ENCODE measurements around the gene TEX29.

The TEX29 gene

DNA sequence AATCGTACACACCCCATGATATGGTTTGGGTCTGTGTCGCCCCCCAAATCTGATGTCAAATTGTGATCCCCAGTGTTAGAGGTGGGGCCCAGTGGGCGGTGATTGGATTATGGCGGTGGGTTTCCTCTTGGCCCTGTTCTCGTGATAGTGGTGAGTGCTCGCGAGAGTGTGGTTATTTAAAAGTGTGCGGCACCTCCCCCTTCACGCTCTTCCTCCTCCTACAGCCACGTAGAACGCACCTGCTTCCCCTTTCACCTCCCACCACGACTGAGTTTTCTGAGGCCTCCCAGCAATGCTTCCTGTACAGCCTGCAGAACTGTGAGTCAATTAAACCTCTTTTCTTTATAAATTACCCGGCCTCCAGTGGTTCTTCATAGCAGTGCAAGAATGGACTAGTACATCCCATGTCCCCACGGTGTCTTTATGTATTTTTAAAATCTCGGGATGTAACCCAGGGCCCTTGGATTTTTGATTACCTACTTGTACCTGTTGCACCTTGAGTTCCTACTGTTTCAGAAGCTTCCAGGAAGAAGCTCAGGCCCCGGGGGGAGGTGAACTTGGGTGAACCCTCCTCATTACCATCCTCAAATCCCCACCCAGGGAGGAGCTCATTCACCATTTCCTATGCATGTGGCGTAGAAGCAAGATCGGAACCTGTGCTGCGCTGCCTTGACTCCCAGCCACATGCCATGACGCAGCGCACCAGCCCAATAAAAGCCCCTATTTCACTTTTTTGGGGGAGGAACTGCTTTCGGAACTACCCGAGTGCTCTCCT lies 52.4 kb downstream of the TEX29 start:
- DNase-seq: no peak

- DNase-seq: no peak
These were observed 53.0 kb downstream of the TEX29 start for GRCh38 chr13:111373486-111373885.

DNA sequence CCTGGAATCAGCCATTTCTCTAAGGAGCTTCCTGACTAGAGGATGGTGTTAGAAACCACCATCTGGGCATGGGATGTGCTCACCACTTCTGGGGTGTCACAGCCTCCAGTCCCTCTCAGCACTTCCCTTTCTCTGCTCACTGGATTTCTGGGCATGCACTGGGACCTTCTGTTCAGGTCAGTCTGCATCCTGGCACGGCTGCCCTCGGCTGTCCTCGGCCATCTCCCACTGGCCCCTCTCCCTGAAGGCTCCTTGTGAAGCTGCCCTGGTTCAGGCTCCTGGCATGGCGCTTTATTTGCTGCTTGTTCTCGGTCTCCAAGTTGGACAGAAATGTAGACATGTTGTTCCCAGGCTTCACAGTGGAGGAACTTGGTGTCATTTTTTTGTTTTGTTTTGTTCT lies 60.0 kb downstream of the TEX29 start:
- no peak for DNase-seq

DNA sequence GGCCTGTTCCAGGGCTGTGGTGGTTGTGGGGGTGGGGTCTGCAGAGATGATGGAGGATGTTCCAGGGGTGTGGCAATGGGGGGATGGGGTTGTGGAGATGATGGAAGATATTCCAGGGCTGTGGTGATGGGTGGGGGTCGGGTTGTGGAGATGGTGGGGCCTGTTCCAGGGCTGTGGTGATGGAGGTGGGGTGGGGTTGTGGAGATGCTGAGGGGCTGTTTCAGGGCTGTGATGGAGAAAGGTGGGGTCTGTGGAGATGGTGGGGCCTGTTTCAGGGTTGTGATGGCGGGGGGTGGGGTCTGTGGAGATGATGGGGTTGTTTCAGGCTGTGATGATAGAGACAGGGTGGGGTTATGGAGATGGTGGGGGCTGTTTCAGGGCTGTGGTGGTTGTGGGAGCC lies 62.0 kb downstream of the TEX29 start:
- no peak for DNase-seq

- no peak for DNase-seq
These were observed 62.4 kb downstream of the TEX29 start for GRCh38 chr13:111382877-111383276.

DNA sequence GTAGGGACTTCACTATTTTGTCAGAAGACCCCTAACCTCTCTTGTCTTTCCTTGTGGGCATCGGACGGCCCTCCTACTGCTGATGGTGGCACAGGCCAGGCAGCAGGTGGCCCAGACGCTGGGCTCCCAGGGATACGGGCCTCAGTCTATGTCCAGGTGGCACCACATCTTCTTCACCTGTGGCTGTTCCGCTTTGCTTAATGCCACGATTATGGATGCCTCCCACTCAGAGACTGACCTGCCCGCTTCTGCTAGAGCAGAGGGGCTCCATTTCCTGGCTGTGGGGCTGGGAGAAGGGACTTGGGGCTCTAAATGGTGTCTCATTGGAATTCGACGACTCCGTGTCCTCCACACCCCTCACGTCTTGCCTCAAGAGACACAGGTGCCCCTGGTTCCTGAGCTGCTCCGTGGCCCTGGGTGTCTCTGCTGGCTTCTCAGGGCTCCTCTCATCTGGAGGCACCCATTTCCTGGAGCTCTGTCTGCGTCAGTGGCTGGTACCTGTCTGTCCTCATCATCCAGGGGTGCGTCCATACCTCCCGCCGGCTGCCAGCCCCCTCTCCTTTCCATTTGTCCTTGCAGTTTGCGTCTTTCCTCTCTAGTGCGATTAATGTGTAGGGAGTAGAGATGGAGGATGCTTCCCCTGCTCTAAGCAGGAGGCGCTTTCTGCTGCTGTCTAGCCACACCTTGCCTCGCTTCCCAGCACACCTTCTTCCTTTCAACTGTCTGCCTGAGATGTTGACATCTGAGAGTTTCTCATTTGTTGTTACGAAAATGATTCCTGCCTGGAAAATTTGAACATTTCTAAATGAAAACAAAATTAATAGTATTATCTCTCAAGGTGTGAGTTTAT lies 63.4 kb downstream of the TEX29 start:
- no peak for DNase-seq

DNA sequence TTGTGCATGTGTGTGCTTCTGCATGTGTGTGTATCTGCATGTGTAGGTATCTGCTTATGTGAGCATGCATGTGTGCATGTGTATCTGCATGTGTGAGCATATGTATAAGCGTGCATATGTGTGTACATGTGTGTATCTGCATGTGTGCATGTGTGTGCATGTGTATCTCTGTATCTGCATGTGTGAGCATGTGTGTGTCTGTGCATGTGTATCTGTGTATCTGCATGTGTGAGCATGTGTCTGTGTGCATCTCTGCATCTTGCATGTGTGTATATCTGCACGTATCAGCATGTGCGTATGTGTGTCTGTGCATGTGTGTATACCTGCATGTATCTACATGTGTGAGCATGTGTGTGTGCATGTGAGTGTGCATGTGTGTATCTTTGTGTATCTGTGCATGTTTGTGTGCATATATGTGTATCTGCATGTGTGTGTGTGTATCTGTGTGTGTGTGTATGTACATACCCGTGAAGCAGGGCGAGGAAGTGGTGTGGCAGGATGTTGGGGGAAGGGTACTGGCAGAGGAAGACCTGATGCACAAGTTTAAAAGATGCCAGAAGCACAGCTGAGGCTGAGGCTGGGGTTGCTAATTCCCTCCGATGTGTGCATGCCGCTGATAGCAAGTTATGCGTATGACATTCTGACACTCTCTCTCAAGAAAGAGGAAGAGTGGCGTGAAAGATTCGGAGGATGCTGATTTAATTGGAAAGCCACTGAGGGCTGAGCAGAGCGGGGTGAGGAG lies 64.2 kb downstream of the TEX29 start:
- no peak for DNase-seq

DNA sequence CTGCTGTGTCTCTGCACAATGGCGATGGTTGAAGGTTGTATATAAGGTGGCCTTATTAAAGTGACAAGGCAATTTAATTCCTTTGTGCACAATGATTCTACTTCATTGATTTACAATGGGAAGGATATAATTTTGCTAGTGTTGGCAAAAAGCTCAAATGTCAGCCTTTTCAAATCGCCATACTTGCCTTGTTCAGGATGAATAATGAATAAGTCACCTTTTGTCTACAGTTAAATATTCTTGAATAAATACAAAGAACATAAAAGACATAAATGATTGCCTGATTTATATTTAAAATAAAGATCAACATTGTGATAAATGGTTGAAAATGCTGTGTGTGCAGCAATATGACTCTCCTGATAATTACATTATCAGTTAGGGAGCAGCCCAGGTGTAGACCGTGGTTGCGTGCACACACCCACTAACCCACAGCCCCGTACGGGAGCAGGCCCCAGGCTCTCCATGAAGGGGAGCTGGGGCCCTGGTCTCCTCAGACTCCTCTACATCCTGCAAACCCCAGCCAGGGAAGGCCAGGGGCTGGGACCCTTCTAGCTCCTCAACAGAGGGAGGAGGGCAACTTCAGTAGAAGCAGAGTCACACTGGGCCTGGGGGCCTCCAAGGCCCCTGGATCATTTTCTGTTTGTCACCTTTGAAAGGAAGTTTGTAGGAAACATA lies 64.9 kb downstream of the TEX29 start:
- DNase-seq: no peak

GRCh38 chr13:111387026-111387871 lies 66.8 kb downstream of the TEX29 start:
- DNase-seq: no peak

- DNase-seq: no peak
These were observed 67.6 kb downstream of the TEX29 start for GRCh38 chr13:111387945-111388600.

GRCh38 chr13:111388851-111389500 lies 68.5 kb downstream of the TEX29 start:
- DNase-seq: no peak

GRCh38 chr13:111389621-111390521 lies 69.4 kb downstream of the TEX29 start:
- no peak for DNase-seq

DNA sequence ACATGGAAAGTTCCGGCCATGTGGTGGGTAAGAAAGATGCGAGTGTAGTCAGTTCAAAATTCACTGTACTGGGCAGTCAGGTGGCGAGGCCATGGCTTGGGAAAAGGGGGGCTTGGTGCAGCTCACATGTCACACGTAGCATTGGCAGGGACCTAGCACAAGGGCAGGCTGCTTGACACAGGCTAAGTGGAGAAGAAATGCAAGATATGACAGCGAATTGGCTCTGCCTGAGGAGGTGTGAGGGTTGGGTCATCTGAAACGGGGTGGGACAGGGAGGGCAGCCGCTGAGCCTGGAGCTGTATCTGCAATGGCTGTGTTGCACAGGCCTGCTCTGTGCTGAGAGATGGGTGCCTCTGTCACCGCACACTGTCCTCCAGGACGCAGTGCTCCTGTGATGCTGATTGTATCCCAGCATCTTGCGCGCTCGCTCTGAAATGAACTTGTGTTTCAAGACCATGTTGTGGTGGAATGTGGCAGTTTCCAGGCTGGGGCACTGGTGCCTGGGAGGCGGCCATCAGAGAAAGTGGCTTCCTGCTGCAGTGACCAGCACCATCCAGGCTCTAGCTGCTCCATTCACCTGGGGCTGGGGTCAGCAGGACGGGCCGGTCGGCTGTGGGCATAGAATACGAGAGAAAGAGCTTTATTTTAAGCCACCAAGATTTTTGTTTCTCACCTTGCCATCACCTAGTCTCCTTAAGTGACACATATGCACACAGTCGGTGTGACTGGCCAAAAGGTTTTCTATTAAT lies 70.3 kb downstream of the TEX29 start:
- no peak for DNase-seq

- DNase-seq: no peak
These were observed 72.0 kb downstream of the TEX29 start for GRCh38 chr13:111392486-111392885.

DNA sequence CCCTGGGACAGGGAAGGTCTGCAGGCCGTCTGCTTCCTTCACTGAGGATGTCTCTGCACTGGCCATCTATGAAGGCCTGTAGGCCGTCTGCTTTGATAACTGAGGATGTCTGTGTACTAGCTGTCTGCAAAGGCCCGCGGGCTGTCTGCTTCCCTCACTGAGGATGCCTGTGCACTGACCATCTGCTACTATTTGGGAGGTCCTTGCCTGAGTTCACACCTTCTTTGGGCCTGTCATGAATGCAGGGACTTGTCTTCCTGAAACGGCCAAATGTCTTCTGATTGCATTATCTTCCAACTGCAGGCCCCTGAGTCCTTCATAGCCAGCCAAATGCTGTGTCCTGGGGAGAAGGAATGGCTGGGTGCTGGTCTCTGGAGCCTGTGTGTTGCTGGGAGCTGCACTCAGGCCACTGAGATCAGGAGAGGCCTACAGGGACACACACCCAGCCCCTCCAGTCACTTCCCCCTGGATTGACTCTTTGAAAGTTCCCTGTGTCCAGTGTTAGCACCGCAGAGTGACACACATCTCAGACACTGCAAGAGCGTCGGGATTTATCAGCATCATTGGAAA lies 72.9 kb downstream of the TEX29 start:
- no peak for DNase-seq
